ENCODE measurements around the gene PITX2. TPM values are rescaled to one million over a fixed set of nuclear protein-coding genes. Genes with fewer than 3 reads are reported as not detected.

Gene PITX2
- total and polyA plus RNA-seq, 2 of the 13 experiments (the other 11 are each of a cell fraction or from before 2014, with no cell fraction given): not detected

- no peak for DNase-seq (ENCODE audit: low spot score)
- Histone ChIP-seq H3K79me2 (ENCODE audit: insufficient read depth, low read length) (no peaks in the 10 kb centered on the region), H3K36me3 (replicated peaks in 1 of 2; ENCODE audit: control insufficient read depth in 1 of 2, insufficient read depth in 2 of 2, low read length in 2 of 2) (no peaks in the 10 kb centered on the region), H3K4me2 (ENCODE audit: low read depth, low read length) (no peak overlapping the region), H3K27ac (ENCODE audit: extremely low read length, insufficient read depth, low read length) (no peak overlapping the region), H3K9me3 (ENCODE audit: low read length) (no peaks in the 10 kb centered on the region), H3K4me1 (ENCODE audit: insufficient read depth, low read length) (no peaks in the 10 kb centered on the region), H3K27me3 (ENCODE audit: control insufficient read depth in 1 of 2, insufficient read depth in 2 of 2, low read length in 2 of 2) (no peaks in the 10 kb centered on the region), H3K4me3 (replicated peaks in 1 of 3; ENCODE audit: insufficient read depth in 1 of 3, low read depth in 2 of 3, low read length in 3 of 3) (no peak overlapping the region), H2AFZ (ENCODE audit: low read length) (no peak overlapping the region), H3K9ac (ENCODE audit: insufficient read depth, low read depth, low read length) (no peak overlapping the region), H4K20me1 (ENCODE audit: insufficient read depth, low read length) (no peaks in the 10 kb centered on the region)
- ChIA-PET CTCF (ENCODE audit: low intra/inter-chr PET ratio, low total read pairs) (no interaction called here), POLR2A (no interaction called here)
- in situ Hi-C loops (cut with HindIII; ENCODE audit: extremely low pct_ligation_motif_present, low pct_unique_long_range_greater_than_20kb): no loop called here
- FAIRE-seq: no peak
- no TSS peak for BruUV-seq (replicated peaks)
- ATAC-seq: no peak
- WGBS (ENCODE audit: low lambda C conversion rate): 0% methylated on average over 2 of the region's 2 CpGs
- intact Hi-C loops (cut with micrococcal nuclease; ENCODE audit: unreplicated experiment): no loop called here
- TF ChIP-seq ELF4 (CRISPR knock-in tag; IDR thresholded peaks at IDR 0.05; ENCODE audit: borderline replicate concordance): no peak
- TF ChIP-seq ELK4 (CRISPR knock-in tag; IDR thresholded peaks at IDR 0.05; ENCODE audit: borderline replicate concordance): no peak
- TF ChIP-seq BATF2 (CRISPR knock-in tag; IDR thresholded peaks at IDR 0.05): no peak
- TF ChIP-seq ATF5 (CRISPR knock-in tag; IDR thresholded peaks at IDR 0.05; ENCODE audit: low read depth): no peak
- no peak for TF ChIP-seq ARID3A (IDR thresholded peaks at IDR 0.05; ENCODE audit: low read depth, low read length)
- TF ChIP-seq STAG1 (CRISPR knock-in tag; IDR thresholded peaks at IDR 0.05): no peak
- TF ChIP-seq HNF1A (IDR thresholded peaks at IDR 0.05; ENCODE audit: low read depth): no peak
- no peak for TF ChIP-seq HNF1A (CRISPR knock-in tag; IDR thresholded peaks at IDR 0.05; ENCODE audit: borderline replicate concordance)
- no peak for TF ChIP-seq PRDM15 (CRISPR knock-in tag; IDR thresholded peaks at IDR 0.05)
- TF ChIP-seq ZNF136 (CRISPR knock-in tag; IDR thresholded peaks at IDR 0.05; ENCODE audit: low read depth): no peak
These were observed 41.0 kb upstream of the PITX2 start for GRCh38 chr4:110663738-110664444.
